KMS-11 (cell line): Measurements from ENCODE around the gene ACAP1.

Experiments
- H2AFZ ChIP-seq: fragments of 200-600 bp; sonication (generic); 2 replicates; pipeline ENCODE4 v1.6.1; 2016; ENCODE audit warnings: antibody characterized with exemption, mixed run types, low read depth
- H3K27ac ChIP-seq: fragments of 200-600 bp; sonication (generic); 2 replicates; pipeline ENCODE4 v1.6.1; 2016; ENCODE audit warnings: mild to moderate bottlenecking, mixed run types
- H3K27me3 ChIP-seq: fragments of 200-600 bp; sonication (generic); 2 replicates; pipeline ENCODE4 v1.6.1; 2017; ENCODE audit warnings: mild to moderate bottlenecking, low read depth, mixed run types, moderate library complexity; ENCODE audit not compliant: insufficient read depth
- H3K36me3 ChIP-seq: fragments of 200-600 bp; sonication (generic); 2 replicates; pipeline ENCODE4 v1.6.1; 2017; ENCODE audit warnings: mild to moderate bottlenecking, mixed run types; ENCODE audit not compliant: insufficient read depth
- H3K4me1 ChIP-seq: fragments of 200-600 bp; sonication (generic); 2 replicates; pipeline ENCODE4 v1.6.1; 2016; ENCODE audit warnings: mild to moderate bottlenecking, low read depth, mixed run types; ENCODE audit not compliant: poor library complexity, severe bottlenecking
- H3K4me2 ChIP-seq: fragments of 200-600 bp; sonication (generic); 2 replicates; pipeline ENCODE4 v1.7.0; 2016; ENCODE audit warnings: mild to moderate bottlenecking, mixed run types
- H3K4me3 ChIP-seq: fragments of 200-600 bp; sonication (generic); IDR thresholded peaks from 2 replicates; pipeline ENCODE4 v1.6.1; 2017; ENCODE audit warnings: low read depth, low read length, mixed read lengths; ENCODE audit not compliant: insufficient read depth
- H3K79me2 ChIP-seq: fragments of 200-600 bp; sonication (generic); 2 replicates; pipeline ENCODE4 v1.6.1; 2016; ENCODE audit warnings: low read depth, mixed run types; ENCODE audit not compliant: insufficient read depth
- H3K9ac ChIP-seq: fragments of 200-600 bp; sonication (generic); 2 replicates; pipeline ENCODE4 v1.6.1; 2016; ENCODE audit warnings: mild to moderate bottlenecking, mixed run types
- H4K20me1 ChIP-seq: fragments of 200-600 bp; sonication (generic); 2 replicates; pipeline ENCODE4 v1.6.1; 2016; ENCODE audit warnings: mild to moderate bottlenecking, mixed run types; ENCODE audit not compliant: insufficient read depth
- CTCF ChIP-seq: fragments of 200-600 bp; sonication (generic); conservative IDR thresholded peaks from 2 replicates; pipeline ENCODE4 v1.6.1; 2017; ENCODE audit warnings: low read depth, mild to moderate bottlenecking, antibody characterized with exemption, low read length, moderate library complexity, mixed read lengths

ACAP1 gene

DNA sequence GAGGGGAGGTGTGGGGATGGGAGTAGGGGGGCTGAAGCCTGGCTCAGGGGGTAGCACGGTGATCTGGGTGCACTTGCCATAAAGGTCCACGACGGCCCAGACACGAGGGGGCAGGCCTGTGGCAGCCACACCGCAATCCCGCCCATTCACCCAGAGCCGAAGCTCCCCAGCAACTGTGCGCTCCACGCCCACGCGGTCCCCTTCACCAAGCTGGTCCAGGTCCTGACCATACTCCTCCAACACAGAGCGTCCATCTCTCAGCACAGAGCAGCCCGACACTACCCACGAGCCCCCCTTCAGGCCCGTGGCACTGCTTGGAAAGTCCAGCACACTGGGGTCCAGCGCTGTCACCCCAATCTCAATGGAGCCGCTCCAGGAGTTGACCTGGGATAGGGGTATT is 8.8 kb upstream of the ACAP1 start:
- Histone ChIP-seq H3K27me3 (no peaks in the 10 kb centered on the region), H3K27ac (no peak overlapping the region), H3K79me2 (no peaks in the 10 kb centered on the region), H3K9ac (no peak overlapping the region), H3K36me3 (no peaks in the 10 kb centered on the region), H4K20me1 (no peaks in the 10 kb centered on the region), H3K4me3 (no peak overlapping the region), H2AFZ (no peak overlapping the region), H3K4me1 (no peaks in the 10 kb centered on the region), H3K4me2 (no peak overlapping the region)
- TF ChIP-seq CTCF, result no peak

DNA sequence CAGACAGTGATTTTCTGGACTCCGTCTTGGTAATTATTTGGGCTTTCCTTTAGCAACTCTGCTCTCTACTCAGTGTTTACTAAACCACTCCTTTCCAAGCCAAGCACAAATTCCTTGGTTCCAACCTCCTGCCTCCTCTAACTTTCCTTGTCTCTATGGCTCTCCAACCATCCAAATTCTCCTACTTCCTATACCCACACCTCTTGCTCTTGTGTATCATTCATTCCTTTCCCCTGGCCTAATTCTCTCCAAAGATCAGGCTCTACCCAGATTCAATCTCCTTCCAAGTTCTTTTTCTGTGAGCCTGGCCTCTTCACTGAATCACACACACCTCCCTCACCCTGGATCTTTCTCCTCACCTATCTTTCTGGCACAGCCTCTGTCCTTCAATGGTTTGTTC is 8.3 kb upstream of the ACAP1 start:
- Histone ChIP-seq H3K27ac (no peak overlapping the region), H3K4me2 (peak overlapping the region; percentile 29; the same call in 1 of the 2 replicates), H3K9ac (no peak overlapping the region)

DNA sequence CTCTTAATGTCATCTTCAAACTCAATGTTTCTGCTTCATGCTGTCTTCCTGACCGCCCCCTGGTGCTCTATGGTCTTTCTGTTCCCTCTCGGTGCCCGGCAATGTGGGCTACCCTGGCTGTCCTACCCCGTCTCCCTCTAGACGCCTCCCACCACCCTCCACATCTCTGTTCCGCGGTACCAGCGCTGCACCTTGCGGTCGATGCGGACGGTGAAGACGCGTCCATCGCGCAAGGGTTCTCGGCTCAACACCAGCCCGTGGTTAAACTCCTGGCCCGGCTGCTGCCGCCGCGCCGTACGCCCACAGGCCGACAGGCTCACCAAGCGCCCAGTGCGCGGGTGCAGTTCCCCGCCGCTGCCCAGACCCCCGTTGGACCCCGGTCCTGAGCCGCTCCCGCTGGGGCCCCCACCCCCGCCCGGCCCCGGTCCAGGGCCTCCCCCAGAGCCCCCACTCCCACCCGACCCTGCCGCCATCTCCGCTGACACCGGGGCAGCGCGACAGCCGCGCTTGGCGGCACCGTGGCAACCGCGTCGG is 7.4 kb upstream of the ACAP1 start, which contains the start of gene NEURL4:
Gene NEURL4, minus strand, starts transcription at position 496 of the 534 bp plus-strand sequence. Its CDS starts 23 bp downstream, at position 473.
- H3K27me3 ChIP-seq, result no peaks in the 10 kb centered on the region
- H3K27ac ChIP-seq, result no peak within 1 kb of the TSS
- H3K4me3 ChIP-seq, result no peak within 1 kb of the TSS
- no peaks in the 10 kb centered on the region for H3K4me1 ChIP-seq
- no peaks in the 10 kb centered on the region for H4K20me1 ChIP-seq
- H3K79me2 ChIP-seq, result no peaks in the 10 kb centered on the region
- H3K4me2 ChIP-seq, result peak within 1 kb of the TSS; percentile 29
- no peaks in the 10 kb centered on the region for H3K36me3 ChIP-seq
- TF ChIP-seq CTCF, result no peak
- H2AFZ ChIP-seq, result peak within 1 kb of the TSS; percentile 30; the same call in 1 of the 2 replicates
- H3K9ac ChIP-seq, result no peak within 1 kb of the TSS

More for the DNA sequence above, 8.3 kb upstream of the ACAP1 start:
- H2AFZ ChIP-seq, result no peak overlapping the region
- H3K27me3 ChIP-seq, result no peaks in the 10 kb centered on the region
- no peak overlapping the region for H3K4me3 ChIP-seq
- no peak for TF ChIP-seq CTCF
- no peaks in the 10 kb centered on the region for H3K36me3 ChIP-seq
- no peaks in the 10 kb centered on the region for H3K79me2 ChIP-seq
- H3K4me1 ChIP-seq, result no peaks in the 10 kb centered on the region
- H4K20me1 ChIP-seq, result no peaks in the 10 kb centered on the region

GRCh38 chr17:7329374-7329996 is 6.8 kb upstream of the ACAP1 start:
- Histone ChIP-seq H3K36me3 (no peaks in the 10 kb centered on the region), H3K4me2 (no peak overlapping the region), H4K20me1 (no peaks in the 10 kb centered on the region), H3K4me3 (no peak overlapping the region), H3K9ac (no peak overlapping the region), H3K27me3 (no peaks in the 10 kb centered on the region), H3K27ac (no peak overlapping the region), H2AFZ (peak overlapping the region; percentile 30; the same call in 1 of the 2 replicates), H3K79me2 (no peaks in the 10 kb centered on the region), H3K4me1 (no peaks in the 10 kb centered on the region)
- no peak for TF ChIP-seq CTCF
